Stimulated activated CD8-positive, alpha-beta memory T cell treated with anti-CD3 and anti-CD28 coated beads, Interleukin-12 subunit alpha, Interleukin-12 subunit beta, amount 100 ng/mL, for 24 hours (primary cell): ENCODE results near the gene ABCC6.
"Not testable (repeated sequence)": the region's sequence is repeated elsewhere in the genome, so short reads cannot be mapped to it uniquely, and the experiment has no call there.

Experiments used
- DNase-seq: peaks from one replicate; pipeline ENCODE4 v3.0.0-alpha.2; 2020; ENCODE audit errors: extremely low read depth

Gene ABCC6

GRCh38 chr16:16222850-16223661, at the start of gene ABCC6:
Gene ABCC6, minus strand, starts transcription at chr16:16223494. Its CDS starts 60 bp downstream, at chr16:16223434.
- not testable (repeated sequence) for DNase-seq

GRCh38 chr16:16272573-16273221, 49.4 kb upstream of the ABCC6 start:
- DNase-seq = not testable (repeated sequence)

- not testable (repeated sequence) for DNase-seq
Measured at GRCh38 chr16:16271658-16272057, 48.4 kb upstream of the ABCC6 start.

- not testable (repeated sequence) for DNase-seq
Measured at GRCh38 chr16:16268185-16268808, 45.0 kb upstream of the ABCC6 start.

- not testable (repeated sequence) for DNase-seq
Measured at GRCh38 chr16:16267708-16268107, 44.4 kb upstream of the ABCC6 start.

GRCh38 chr16:16265044-16265443, 41.8 kb upstream of the ABCC6 start:
- DNase-seq = not testable (repeated sequence)

- not testable (repeated sequence) for DNase-seq
Measured at GRCh38 chr16:16263947-16264346, 40.7 kb upstream of the ABCC6 start.

GRCh38 chr16:16262954-16263555, 39.8 kb upstream of the ABCC6 start:
- not testable (repeated sequence) for DNase-seq

- DNase-seq = not testable (repeated sequence)
Measured at GRCh38 chr16:16259971-16260370, 36.7 kb upstream of the ABCC6 start.

GRCh38 chr16:16258822-16259221, 35.5 kb upstream of the ABCC6 start:
- DNase-seq = not testable (repeated sequence)

- DNase-seq = not testable (repeated sequence)
Measured at GRCh38 chr16:16257301-16257923, 34.1 kb upstream of the ABCC6 start.

GRCh38 chr16:16252377-16252776, 29.1 kb upstream of the ABCC6 start:
- DNase-seq = not testable (repeated sequence)

GRCh38 chr16:16249621-16250330, 26.5 kb upstream of the ABCC6 start:
- DNase-seq = not testable (repeated sequence)

GRCh38 chr16:16247439-16247838, 24.1 kb upstream of the ABCC6 start:
- DNase-seq = not testable (repeated sequence)

GRCh38 chr16:16246578-16247262, 23.4 kb upstream of the ABCC6 start:
- DNase-seq = not testable (repeated sequence)

GRCh38 chr16:16243886-16244285, 20.6 kb upstream of the ABCC6 start:
- not testable (repeated sequence) for DNase-seq

GRCh38 chr16:16240667-16241066, 17.4 kb upstream of the ABCC6 start:
- not testable (repeated sequence) for DNase-seq

GRCh38 chr16:16237738-16238137, 14.4 kb upstream of the ABCC6 start:
- not testable (repeated sequence) for DNase-seq

- not testable (repeated sequence) for DNase-seq
Measured at GRCh38 chr16:16237071-16237470, 13.8 kb upstream of the ABCC6 start.

- DNase-seq = not testable (repeated sequence)
Measured at GRCh38 chr16:16232692-16233061, 9.4 kb upstream of the ABCC6 start.
